ENCODE results near the gene ZNF574.

ZNF574 gene

GRCh38 chr19:42102877-42103276 lies 26.9 kb downstream of the ZNF574 start:
- DNase-seq: no peak

DNA sequence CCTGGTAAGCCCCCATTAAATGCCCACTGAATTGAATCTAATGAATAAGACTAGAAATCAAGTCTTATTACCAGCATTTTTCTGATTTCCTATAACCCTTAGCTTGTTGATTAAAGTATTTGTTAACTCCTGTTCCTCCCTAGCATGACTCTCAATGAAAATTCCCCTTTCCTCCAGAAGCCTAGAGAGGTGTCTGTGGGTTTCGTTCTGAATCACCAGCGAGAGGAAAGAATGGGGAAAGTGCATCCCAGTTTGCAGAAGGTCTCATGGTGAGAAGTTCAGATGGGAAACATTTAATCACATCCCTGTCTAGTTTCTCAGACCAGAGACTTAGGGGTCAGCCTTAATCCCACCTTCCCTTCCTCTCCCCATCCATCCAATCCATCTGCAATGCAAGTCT lies 29.4 kb downstream of the ZNF574 start:
- no peak for DNase-seq

DNA sequence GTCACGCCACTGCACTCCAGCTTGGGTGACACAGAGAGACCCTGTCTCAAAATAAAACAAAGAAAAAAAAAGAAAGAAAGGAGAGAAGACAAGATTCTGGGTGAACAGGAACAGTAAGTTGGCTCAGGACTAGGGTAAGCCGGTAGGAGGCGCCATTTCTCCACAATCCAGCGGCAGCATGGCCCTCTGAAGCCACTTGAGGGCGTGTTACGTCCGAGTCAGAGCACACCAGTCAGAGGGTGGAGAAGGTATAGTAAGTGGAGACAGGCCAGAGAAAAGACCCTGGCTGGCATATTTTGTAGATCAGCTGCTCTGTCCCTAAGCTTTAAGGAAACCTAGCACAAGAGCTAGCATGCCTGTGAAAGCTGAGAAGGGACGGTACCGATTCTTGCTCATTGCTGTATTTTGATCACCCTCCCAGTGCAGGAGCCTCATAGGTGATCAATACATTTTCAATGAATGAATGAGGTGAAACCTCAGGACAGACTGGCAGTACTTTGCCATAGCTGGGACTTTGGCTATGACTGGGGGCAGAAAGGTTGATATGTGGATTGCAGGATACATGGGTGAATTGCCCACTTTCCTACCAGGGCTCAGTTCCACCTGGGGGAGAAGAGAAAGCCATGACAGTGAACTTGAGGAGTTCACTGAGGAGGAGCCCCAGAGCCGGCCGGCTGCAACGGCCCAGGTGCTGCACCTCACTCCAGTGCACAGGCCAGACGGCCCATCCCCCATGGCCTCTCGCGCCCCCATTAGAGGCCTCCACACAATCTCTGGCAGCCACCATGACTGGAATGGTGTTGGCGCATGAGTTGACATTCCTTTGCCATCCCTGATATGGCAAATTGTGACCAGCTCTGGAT lies 32.8 kb downstream of the ZNF574 start:
- peak; percentile 92 for DNase-seq

- DNase-seq: no peak
Measured at GRCh38 chr19:42109896-42110295, 33.9 kb downstream of the ZNF574 start.

DNA sequence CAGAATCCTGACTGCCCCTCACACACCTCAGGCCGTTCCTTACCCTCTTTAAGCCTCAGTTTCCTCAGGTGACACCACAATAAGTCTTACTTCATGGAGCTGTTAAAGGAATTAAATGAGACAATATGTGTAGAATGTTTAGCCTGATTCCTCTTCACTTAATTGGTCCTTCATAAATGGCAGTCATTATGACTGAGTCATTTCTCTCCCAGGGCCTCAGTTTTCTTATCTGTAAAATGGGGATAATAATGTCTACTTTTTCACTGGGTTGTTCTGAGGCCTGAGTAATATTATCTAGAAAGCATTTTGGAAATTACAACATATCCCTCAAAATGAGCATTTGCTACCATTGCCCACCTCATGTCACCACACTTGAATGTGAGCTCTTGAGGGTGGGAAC lies 34.7 kb downstream of the ZNF574 start:
- no peak for DNase-seq

- DNase-seq: no peak
Measured at GRCh38 chr19:42111384-42111783, 35.4 kb downstream of the ZNF574 start.

DNA sequence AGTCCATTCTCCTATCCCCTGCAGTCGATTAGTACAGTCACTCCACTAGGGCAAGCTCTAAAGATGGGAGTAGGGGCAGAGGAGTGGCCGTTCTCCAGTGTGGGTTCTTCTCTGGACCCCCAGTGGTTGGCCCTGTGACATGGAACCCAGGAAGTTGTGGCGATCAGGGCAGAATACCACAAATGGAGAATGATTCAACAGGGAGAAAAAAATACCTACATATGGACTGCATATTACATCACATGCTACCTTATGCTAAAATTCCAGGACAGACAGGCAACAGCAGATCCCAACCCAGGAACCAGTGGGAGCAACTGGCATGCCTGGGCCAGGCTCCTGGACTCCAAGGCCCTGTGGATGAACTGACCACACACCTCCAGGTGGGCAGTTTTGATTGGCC lies 35.8 kb downstream of the ZNF574 start:
- no peak for DNase-seq

DNA sequence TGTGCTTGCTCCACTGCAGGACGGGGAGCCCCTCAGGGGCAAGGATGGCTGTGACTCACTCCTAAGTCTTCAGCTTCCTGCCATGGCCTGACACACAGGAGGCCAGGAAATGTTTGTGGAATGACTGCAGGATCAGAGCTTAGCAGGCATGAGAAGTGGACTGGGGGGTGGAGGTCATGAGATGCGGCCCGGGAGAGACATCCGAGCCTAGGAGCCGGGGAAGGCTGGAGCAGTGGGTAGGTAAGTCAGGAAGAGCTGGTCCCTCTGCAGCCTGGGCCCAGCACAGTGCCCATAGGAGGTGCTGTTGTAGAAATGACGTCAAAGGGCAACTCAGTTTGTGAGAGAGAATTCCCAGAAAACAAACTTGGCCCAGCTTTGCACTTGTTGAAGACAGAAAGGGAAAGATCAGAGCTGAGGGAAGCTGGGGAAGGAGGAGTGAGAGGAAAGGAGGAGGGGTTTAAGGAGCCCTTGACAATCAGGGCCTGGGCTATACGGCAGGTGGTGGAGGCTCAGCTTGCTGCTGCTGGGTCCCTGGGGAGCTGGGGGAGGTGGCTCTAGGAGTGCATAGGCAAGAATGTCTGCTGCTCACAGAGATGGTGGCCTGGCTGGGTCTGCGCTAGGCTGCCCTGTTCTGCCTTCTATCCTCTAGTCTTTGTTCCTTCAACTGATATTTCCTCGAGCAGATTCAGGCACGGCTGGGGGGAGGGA lies 37.8 kb downstream of the ZNF574 start:
- no peak for DNase-seq

DNA sequence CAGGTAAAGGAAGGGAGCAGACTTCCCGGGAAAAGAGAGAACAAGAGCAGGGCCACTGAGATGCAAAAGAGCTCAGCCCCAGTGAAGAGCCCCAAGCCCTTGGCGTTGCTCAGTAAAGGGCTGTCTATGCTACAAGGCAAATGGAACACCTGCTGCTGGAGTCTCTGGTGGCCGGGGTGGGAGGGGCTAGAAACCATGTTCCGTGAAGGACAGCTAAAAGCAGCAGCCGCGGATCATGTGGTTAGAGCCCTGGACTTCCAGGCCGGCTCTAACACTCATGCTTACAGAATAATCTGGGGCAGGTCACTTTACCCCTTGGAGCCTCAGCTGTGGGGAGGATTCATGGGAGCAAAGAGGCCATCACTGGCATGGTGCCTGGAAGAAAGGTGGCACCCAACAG lies 38.4 kb downstream of the ZNF574 start:
- no peak for DNase-seq

GRCh38 chr19:42115219-42115618 lies 39.3 kb downstream of the ZNF574 start:
- DNase-seq: no peak

GRCh38 chr19:42115705-42116104 lies 39.7 kb downstream of the ZNF574 start:
- DNase-seq: no peak

GRCh38 chr19:42116308-42117075 lies 40.5 kb downstream of the ZNF574 start:
- no peak for DNase-seq

DNA sequence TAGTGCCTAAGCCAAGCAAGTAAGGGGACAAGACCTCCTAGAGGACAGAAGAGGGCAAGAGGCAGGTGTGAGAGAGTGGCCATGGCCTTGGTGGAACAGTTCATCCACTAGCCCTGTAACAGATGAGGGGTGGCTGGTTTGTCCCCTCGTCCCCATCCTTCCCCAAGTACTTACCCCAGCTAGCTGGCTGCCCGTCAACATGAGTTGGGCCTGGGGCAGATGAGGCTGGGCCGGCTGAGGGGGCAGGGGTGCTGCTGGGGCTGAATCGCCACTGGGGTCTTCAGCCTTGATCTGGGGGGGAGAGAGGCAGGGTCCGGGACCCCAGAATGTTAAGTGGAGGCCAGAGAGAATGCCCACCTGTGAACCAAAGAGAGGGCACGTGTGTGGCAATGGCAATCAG lies 41.1 kb downstream of the ZNF574 start:
- DNase-seq: no peak

DNA sequence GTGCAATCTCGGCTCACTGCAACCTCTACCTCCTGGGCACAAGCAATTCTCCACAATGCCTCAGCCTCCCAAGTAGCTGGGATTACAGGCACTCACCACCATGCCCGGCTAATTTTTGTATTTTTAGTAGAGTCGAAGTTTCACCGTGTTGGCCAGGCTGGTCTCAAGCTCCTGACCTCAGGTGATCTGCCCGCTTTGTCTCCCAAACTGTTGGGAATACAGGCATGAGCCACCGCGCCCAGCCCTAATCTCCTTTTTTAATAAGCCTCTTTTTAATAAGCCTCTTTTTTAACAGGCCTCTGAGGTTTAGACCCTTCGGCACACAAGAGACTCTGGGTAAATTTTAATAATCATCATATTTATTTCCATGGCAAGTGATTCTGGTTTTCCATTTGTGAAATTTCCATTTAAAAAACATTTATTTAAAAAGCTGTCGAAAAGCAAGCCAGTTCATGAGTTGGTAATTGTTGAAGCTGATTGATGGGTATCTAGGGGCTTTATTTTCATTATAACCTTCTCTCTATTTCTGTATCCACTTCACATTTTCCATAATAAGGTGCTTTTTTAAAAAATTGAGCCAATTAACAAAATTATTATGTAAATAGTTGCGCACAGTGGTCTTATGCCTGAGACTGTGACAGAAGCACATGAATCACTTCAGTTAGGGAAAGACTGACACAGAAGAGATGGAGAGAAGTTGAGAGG lies 44.5 kb downstream of the ZNF574 start:
- no peak for DNase-seq

- peak; percentile 38 for DNase-seq
Measured at GRCh38 chr19:42121036-42121621, 45.2 kb downstream of the ZNF574 start.

DNA sequence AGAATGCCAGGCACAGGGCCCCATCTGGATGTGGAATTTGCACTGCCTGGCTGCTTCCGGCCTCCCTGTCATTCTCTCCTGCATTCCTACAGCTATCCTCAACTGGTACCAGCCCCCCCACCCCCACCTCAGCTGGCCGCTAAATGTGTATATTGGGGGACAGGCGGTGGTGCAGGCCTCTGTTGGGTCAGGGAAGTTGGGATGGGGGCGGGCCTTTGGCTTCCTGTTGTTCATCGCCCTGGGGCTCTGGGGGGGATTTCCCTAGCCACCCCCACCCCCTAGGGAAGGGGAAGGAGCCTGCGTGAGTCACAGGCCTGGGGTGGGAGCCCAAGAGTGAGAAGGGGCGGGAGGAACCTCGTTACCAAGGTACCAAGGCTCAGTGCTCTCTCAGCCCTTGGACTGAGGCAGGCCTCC lies 45.7 kb downstream of the ZNF574 start:
- DNase-seq: peak; percentile 93

- DNase-seq: peak; percentile 89
Measured at GRCh38 chr19:42122691-42123607, 47.0 kb downstream of the ZNF574 start.

GRCh38 chr19:42123765-42124164 lies 47.8 kb downstream of the ZNF574 start:
- no peak for DNase-seq

DNA sequence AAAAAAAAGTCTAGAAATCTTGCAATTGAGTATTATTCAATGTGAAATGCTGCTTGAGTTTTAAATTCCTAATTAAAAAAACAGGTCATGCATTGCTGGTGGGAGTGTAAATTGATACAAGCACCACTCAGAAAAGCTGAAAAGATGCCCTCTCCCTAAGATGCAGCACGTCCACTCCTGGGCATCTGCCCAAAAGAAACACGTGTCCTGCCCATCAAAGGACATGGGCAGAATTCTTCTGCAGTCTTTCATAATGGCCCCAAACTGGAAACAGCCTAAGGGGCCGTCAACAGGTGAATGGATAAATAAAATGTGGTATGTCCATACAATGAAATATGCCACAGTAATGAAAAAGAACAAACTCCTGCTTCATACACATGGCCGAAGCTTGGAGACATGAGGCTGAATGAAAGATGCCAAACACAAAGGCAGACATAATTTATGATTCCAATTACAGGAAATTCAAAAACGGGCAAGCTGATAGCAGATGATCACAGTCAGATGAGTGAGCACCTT lies 48.5 kb downstream of the ZNF574 start:
- no peak for DNase-seq

DNA sequence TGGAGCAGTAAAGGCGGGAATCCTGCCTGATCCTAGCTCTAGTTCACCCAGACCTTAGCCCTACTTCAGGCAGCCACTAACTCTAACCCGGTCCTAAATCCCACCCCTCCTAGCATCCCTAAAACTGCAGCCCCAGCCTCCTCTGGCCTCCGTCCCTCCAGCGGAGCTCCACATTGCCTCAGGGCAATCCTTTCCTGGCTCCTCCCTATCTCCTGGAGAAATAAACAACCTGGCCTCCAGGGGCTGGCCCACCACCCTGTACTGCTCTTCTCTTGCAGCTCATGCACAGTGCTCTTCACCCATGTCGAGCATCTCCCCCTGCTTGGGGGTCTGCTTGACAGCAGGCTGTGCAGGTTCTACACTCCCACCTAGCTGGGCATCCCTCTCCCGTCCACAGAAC lies 49.6 kb downstream of the ZNF574 start:
- DNase-seq: no peak

- no peak for DNase-seq
Measured at GRCh38 chr19:42126574-42126973, 50.6 kb downstream of the ZNF574 start.

Measured in stimulated activated CD4-positive, alpha-beta T cell treated with anti-CD3 and anti-CD28 coated beads, Interleukin-15, amount 100 ng/mL, for 24 hours (primary cell).